Memory B cell (primary cell): ENCODE data around the gene MTSS2.

Experiments used
- ATAC-seq: fragments of 150-1000 bp; cut with Tn5 transposase; 2 replicates; pipeline ENCODE4 v1.10.0; 2021; ENCODE audit warnings: low read depth, mild to moderate bottlenecking, moderate library complexity
- DNase-seq, 2 donors: peaks; one replicate each; pipeline ENCODE4 v3.0.0; 2022; ENCODE audit warnings: low spot score in 2 of 2
- H3K27ac Mint-ChIP-seq: one replicate; pipeline ENCODE4 v1.8.0; 2022; ENCODE audit warnings: mild to moderate bottlenecking, moderate library complexity, mixed read lengths
- H3K27me3 Mint-ChIP-seq: one replicate; pipeline ENCODE4 v1.8.0; 2022; ENCODE audit warnings: mixed read lengths
- H3K36me3 Mint-ChIP-seq: one replicate; pipeline ENCODE4 v1.8.0; 2022; ENCODE audit warnings: mild to moderate bottlenecking, mixed read lengths
- H3K4me1 Mint-ChIP-seq: one replicate; pipeline ENCODE4 v1.8.0; 2022; ENCODE audit warnings: mixed read lengths
- H3K4me3 Mint-ChIP-seq: one replicate; pipeline ENCODE4 v1.8.0; 2022; ENCODE audit warnings: mild to moderate bottlenecking, moderate library complexity, mixed read lengths
- H3K9me3 Mint-ChIP-seq: one replicate; pipeline ENCODE4 v1.8.0; 2022; ENCODE audit warnings: mixed read lengths

MTSS2 gene

DNA sequence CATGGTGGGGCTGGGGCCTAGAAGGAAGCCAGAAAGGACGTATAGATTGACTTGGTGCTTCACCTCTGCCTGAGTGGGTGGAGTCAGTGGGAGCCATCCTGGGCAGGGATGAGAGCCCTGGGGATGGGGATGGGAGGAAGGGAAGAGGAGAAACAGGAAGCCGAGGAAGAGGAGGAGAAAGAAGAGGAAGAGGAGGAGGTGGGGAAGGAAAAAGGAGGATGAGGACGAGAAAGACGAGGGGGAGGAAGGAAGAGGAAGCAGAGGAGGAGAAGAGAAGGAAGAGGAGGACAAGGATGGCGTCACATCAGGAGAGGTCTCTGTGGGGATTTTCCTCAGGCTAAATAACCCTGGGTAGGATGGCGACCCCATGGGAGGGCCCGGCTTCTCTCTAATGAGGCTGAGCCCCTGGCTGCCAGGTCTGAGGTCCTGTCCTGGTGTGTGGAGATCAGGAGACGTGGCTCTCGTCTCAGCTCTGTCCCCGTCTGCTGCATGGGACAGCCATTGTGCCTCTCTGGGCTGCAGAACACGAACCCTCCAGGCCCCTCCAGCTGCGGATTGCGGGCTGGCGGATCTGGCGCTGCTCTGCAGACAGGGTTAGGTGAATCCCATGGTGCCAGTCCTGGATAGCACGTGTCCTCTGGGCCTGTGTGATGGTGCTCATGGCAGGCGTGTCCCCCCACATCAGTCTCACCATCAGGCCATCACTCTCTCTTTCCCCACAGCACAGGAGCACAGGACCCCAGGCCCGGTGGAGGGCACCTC, 35.5 kb upstream of the MTSS2 start:
- peaks cover 34% of the 10 kb centered on the region for H3K36me3 Mint-ChIP-seq
- peaks cover 4% of the 10 kb centered on the region for H3K9me3 Mint-ChIP-seq
- DNase-seq = no peak
- no peak overlapping the region for H3K4me3 Mint-ChIP-seq
- no peaks in the 10 kb centered on the region for H3K27me3 Mint-ChIP-seq
- no peak for ATAC-seq
- H3K27ac Mint-ChIP-seq = no peak overlapping the region
- H3K4me1 Mint-ChIP-seq = no peaks in the 10 kb centered on the region

DNA sequence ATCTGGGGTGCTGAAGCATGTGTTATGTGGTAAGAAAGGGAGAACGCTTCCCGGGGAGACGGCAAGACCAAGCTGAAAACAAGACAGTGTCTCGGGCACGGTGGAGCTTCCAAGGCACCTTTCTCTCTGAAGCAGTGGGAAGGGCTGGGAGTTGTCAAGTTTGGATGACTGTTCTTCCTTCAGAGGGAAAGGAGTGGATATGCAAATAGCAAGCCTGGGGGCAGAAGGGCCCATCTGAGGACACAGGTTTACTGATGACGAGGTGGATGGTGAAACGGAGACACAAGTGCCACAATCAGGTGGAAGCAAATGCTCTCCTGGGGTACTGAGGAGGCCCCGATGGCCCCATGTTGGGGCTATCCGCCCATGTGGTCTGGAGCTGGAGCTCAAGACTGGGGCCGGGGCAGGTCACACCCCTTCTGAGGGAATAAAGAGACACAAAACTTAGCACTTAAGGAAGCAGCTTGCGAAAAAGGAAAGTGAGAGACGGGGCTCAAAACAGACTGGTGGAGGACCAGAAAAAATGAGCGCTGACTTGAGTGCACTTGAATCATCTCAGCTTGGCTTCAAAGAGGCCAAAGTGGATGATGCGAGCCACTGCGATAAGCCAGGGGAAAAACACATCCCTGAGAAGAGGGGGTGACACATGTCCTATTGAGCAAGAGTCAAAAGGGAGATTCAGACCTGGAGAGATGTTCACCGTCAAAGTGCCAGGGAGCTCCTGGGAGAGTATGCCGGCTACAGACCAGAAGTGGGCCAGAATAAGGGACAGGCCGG, 34.8 kb upstream of the MTSS2 start:
- no peak overlapping the region for H3K27ac Mint-ChIP-seq
- no peak overlapping the region for H3K4me3 Mint-ChIP-seq
- no peak for ATAC-seq
- peaks cover 34% of the 10 kb centered on the region for H3K36me3 Mint-ChIP-seq
- H3K27me3 Mint-ChIP-seq = no peaks in the 10 kb centered on the region
- H3K9me3 Mint-ChIP-seq = peaks cover 4% of the 10 kb centered on the region
- no peak for DNase-seq
- H3K4me1 Mint-ChIP-seq = no peaks in the 10 kb centered on the region

DNA sequence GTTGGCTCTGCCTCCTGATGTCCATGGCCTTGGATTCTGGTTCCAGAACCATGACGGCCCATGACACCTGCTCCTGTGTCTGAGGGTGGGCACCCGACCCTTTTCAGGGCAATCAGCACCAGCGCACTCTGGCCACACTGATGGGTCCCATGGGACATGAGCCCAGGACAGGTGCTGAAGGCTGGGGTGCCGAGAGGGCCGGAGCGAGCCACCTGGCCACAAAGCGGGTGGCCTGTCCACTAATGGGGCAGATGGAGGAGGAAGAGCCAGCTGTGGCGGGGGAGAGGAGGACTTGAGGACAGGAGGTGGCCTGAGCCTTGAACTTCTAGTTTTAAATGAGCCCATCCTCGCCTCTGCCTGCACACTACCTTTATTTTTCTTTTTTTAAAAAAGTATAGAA, 31.2 kb upstream of the MTSS2 start:
- no peak overlapping the region for H3K4me3 Mint-ChIP-seq
- no peak for DNase-seq
- H3K27ac Mint-ChIP-seq = no peak overlapping the region
- H3K9me3 Mint-ChIP-seq = peaks cover 4% of the 10 kb centered on the region
- no peaks in the 10 kb centered on the region for H3K27me3 Mint-ChIP-seq
- H3K36me3 Mint-ChIP-seq = peaks cover 26% of the 10 kb centered on the region
- no peaks in the 10 kb centered on the region for H3K4me1 Mint-ChIP-seq
- ATAC-seq = no peak

DNA sequence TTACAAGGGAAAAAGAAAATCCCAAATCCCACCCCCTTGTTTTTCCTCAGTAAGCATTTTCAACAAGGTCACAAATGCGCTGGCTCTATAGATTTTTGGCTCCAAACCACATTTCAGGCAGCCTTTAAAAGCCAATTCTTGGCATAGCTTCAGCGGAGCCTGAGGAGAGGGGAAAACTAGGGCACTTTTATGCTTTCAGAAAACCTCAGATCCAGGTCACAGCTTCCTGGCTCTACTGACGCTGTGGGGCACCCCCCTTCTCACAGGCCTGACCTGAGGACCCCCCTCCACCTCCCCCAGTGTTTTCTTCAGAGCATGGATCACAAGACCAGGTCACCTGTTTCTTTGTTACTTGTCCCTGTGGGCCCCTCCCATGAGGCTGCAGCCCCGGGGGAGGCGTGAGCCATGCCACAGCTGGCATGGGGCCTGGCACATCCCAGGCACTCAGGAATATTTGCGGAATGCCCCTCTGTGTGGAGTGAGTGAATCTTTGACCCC, 30.1 kb upstream of the MTSS2 start:
- DNase-seq (no peak), ATAC-seq (no peak)
- H3K36me3 Mint-ChIP-seq = peaks cover 25% of the 10 kb centered on the region
- H3K27ac Mint-ChIP-seq = no peak overlapping the region
- no peaks in the 10 kb centered on the region for H3K27me3 Mint-ChIP-seq
- no peaks in the 10 kb centered on the region for H3K4me1 Mint-ChIP-seq
- no peak overlapping the region for H3K4me3 Mint-ChIP-seq
- peaks cover under 1% of the 10 kb centered on the region for H3K9me3 Mint-ChIP-seq

DNA sequence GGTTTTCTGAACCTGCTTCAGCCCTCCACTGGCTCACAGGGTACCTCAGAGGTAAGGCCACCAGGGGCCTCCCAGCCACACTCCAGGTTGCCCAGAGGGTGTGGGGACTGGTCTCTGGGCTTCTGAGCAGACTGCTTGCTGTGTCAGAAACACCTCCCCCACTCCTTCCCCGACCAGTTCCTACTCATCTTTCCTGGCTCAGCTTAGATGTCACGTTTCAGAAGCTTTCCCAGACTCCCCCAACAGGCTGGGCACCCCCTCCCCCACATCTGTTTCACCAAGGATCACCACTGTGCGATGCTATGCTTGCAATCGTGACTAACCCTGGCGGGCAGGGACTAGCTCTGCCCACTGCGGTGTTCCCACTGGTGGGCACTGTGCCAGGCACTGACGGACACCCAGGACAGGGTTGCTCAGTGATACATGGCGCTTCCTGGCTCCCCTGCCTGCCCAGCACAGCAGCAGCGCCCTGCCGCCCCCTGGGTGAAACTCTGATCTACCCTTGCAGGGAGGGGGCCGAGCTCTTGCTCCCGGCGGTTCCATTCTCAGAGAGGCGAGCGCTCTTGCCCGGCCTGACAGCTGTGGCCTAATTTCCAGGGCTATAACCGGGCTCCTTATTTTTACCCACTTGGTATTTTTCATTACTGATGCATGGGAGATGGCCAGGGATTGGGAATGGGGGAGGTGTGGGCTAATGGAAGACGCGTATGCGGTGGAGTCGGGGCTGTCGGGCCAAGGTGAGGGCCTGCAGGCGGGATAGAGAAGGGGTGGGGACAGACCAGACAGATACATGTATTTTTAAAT, 29.4 kb upstream of the MTSS2 start:
- Mint-ChIP-seq H3K27ac (no peak overlapping the region), H3K4me3 (no peak overlapping the region)

DNA sequence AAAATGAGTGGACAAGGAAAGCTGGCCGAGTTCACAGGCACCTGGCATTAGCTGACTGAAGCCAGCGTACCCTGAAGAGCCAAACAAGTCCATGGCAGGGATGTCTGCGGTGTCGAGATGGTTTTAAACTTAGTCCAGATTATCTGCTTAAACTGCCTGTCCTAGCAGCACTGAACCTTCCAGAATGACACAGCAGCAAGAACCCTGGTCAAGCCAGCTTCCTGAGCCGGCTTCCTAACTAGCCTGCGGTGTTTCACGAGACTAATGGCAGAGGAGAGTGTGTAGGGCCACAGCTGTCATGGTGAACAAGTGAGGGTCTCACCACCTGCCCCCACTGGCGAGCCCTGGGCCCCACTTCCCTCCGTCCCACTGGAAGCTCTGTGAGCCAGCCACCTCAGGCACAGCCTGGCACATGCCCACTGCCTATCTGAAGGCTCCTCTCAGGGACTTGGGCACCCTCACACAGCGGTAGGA, 28.8 kb upstream of the MTSS2 start:
- peak overlapping the region; percentile 53 for H3K27ac Mint-ChIP-seq

More for the DNA sequence above, 29.4 kb upstream of the MTSS2 start:
- no peaks in the 10 kb centered on the region for H3K9me3 Mint-ChIP-seq
- peaks cover 18% of the 10 kb centered on the region for H3K36me3 Mint-ChIP-seq
- no peaks in the 10 kb centered on the region for H3K27me3 Mint-ChIP-seq
- no peaks in the 10 kb centered on the region for H3K4me1 Mint-ChIP-seq
- no peak for DNase-seq
- ATAC-seq = no peak

DNA sequence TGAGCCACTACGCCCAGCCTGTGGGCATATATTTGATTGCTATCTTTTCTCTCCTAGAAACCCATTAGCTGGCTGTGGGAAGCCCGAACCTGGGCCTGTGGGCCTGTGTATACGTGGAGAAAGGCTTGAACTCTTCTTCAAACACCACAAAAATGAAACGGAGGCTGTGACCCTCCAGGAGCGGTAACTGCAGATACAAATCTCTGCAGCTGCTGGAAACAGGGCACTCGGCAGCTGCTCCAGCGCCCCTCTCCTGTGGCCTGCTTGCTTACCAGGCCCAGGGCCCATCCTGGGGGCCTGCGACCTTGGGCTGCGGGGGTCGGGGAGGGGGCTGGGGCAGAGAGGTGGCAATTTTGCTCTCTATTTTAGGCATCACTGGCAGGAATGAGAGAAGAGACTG, 28.0 kb upstream of the MTSS2 start:
- Mint-ChIP-seq H3K27ac (peak overlapping the region; percentile 53), H3K4me1 (no peaks in the 10 kb centered on the region), H3K9me3 (no peaks in the 10 kb centered on the region), H3K4me3 (no peak overlapping the region), H3K27me3 (no peaks in the 10 kb centered on the region), H3K36me3 (peaks cover 7% of the 10 kb centered on the region)
- DNase-seq (no peak), ATAC-seq (no peak)

More for the DNA sequence above, 28.8 kb upstream of the MTSS2 start:
- Mint-ChIP-seq H3K4me1 (no peaks in the 10 kb centered on the region), H3K9me3 (no peaks in the 10 kb centered on the region), H3K4me3 (no peak overlapping the region), H3K36me3 (peaks cover 12% of the 10 kb centered on the region), H3K27me3 (no peaks in the 10 kb centered on the region)
- DNase-seq (no peak), ATAC-seq (no peak)

DNA sequence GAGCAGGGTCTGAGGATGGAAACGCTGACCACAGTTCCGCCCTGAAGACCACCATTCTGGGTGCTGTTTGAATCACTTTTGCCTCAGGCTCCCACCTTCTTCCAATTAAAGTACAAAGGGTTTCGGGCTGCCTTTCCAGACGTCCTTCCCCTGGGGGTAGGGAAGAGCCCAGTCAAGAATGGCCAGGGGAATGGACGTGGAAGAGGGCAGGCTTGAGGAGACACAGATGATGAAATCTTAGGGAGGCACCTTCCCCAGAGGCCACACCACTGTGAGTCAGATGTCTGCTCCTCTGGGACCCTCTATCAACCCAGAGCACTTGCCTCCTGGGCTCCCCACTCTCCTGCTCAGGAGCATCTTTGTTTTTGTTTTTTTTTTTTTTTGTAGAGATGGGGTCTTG, 27.5 kb upstream of the MTSS2 start:
- peaks cover 7% of the 10 kb centered on the region for H3K36me3 Mint-ChIP-seq
- H3K27ac Mint-ChIP-seq = no peak overlapping the region
- H3K9me3 Mint-ChIP-seq = no peaks in the 10 kb centered on the region
- no peaks in the 10 kb centered on the region for H3K27me3 Mint-ChIP-seq
- no peak for ATAC-seq
- no peak for DNase-seq
- H3K4me1 Mint-ChIP-seq = no peaks in the 10 kb centered on the region
- no peak overlapping the region for H3K4me3 Mint-ChIP-seq

DNA sequence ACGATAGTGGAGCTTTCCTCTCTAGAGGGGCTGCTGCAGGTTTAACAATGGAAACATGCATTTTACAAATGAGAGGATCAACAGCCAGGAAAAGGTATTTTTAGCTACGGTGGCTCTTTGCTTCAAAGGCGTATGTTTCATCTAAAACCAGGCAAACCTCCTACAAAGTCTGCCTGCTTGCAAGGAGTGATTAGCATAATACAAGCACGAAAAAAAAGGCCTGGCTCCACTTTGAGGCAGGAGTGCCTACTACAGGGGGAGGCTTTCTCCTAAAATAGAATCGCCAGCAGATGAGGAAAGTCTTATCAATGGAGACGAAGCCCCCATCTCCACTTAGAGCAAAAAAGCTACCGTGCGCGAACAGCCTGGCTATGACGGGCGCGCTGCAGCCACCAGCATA, 27.1 kb upstream of the MTSS2 start:
- H3K36me3 Mint-ChIP-seq = peaks cover 10% of the 10 kb centered on the region
- H3K4me3 Mint-ChIP-seq = no peak overlapping the region
- no peaks in the 10 kb centered on the region for H3K9me3 Mint-ChIP-seq
- DNase-seq = no peak
- no peak for ATAC-seq
- no peak overlapping the region for H3K27ac Mint-ChIP-seq
- no peaks in the 10 kb centered on the region for H3K27me3 Mint-ChIP-seq
- no peaks in the 10 kb centered on the region for H3K4me1 Mint-ChIP-seq

DNA sequence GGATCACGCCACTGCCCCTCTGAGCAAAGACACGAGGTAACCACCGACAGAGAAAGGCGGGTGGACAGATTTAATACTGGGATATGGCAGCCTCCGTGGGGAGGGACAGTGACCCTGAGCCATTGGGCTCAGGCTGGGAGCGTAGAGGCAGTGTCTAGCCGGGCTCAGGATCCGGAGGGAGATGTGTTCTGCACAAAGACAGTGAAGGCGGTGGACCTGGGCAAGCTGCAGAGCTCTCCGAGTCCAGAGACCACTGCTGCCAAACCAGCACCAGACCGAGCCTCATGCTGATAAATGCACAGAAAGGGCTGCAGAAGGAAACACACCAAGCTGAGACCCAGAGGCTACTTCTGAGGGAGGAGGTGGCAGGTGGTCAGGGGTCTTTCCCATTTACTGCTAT, 26.5 kb upstream of the MTSS2 start:
- H3K36me3 Mint-ChIP-seq = peaks cover 10% of the 10 kb centered on the region
- no peak for ATAC-seq
- H3K27ac Mint-ChIP-seq = no peak overlapping the region
- no peaks in the 10 kb centered on the region for H3K27me3 Mint-ChIP-seq
- no peaks in the 10 kb centered on the region for H3K9me3 Mint-ChIP-seq
- no peaks in the 10 kb centered on the region for H3K4me1 Mint-ChIP-seq
- no peak for DNase-seq
- no peak overlapping the region for H3K4me3 Mint-ChIP-seq

DNA sequence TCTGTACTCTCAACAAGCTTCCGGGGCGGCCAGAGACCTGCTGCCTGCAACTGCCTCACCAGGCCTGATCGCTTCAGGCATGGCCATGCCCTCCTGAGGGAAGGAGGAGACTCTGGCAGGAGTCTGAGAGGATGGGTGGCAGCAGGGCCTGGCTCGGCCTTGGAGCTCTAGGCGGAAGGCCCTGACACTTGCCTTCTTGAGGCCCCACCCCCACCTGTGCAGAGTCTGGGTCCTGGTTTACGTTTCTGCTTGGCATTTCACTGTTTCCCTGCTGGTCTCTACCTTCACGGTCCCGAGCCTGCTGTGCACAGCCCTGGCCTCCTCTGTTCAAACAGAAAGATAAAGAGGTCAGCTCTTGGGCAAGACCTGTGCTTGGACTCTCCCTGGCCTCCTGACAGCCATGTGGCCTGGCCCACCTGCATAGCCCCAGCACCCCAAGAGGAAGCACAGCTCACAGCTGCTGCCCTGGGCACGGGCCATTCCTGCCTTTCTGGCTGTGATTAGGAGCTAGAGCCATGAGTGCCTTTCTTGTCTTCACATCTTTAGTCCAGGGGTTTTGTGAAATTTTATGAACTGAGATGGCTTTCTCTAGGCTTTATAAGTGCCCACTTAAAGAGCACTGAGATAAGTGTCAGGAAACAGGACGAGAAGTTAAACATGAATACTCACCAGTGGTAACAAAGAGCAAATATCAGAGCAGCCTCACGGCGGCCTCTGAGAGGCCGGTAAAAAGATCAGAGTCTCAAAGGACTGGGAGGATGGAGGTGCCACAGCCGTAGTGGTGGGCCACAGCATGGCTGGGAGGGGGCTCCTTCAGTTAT, 25.6 kb upstream of the MTSS2 start:
- Mint-ChIP-seq H3K27ac (peak overlapping the region; percentile 15), H3K4me3 (no peak overlapping the region), H3K4me1 (no peaks in the 10 kb centered on the region), H3K36me3 (peaks cover 10% of the 10 kb centered on the region), H3K9me3 (no peaks in the 10 kb centered on the region), H3K27me3 (no peaks in the 10 kb centered on the region)
- ATAC-seq = no peak
- DNase-seq = no peak

DNA sequence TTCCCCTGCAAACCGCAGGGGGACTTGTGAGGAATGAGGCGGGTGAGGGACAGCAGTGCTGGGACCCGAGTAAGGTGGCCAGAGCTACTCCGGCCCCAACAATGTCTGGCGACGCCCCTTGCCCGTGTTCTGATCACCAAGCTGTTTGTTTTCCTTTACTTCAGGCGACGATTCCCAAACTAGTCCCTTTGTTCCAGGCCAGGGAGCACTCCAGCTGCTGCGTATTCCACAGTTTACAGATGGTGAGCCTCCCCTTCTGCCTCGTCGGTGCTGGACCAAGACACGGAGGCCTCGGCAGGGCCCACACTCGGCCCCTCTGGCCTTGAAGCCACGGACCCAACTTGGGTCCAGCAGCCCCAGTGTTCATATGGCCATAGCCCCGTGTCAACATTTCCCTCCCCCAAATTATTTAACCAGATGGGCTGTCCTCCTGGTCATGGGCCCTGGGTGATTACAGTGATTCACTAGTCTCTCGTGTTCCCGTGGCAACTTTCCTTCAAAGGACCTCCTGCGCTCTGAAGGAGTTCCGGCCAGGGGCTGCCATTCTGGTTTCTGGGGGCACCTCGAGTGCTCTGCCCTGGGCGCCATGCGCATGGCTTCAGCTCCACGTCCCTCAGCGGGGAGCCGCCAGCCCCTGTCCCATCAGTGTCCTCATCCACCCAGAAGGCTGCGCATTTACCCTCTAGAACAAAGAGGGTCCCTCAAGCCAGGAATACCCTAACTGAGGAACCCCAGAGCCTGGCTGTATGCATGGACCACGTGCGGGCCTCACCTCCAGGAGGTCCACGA, 24.8 kb upstream of the MTSS2 start:
- H3K9me3 Mint-ChIP-seq = no peaks in the 10 kb centered on the region
- no peaks in the 10 kb centered on the region for H3K4me1 Mint-ChIP-seq
- DNase-seq (no peak), ATAC-seq (no peak)
- H3K27me3 Mint-ChIP-seq = no peaks in the 10 kb centered on the region
- H3K4me3 Mint-ChIP-seq = no peak overlapping the region
- peaks cover 10% of the 10 kb centered on the region for H3K36me3 Mint-ChIP-seq
- no peak overlapping the region for H3K27ac Mint-ChIP-seq

DNA sequence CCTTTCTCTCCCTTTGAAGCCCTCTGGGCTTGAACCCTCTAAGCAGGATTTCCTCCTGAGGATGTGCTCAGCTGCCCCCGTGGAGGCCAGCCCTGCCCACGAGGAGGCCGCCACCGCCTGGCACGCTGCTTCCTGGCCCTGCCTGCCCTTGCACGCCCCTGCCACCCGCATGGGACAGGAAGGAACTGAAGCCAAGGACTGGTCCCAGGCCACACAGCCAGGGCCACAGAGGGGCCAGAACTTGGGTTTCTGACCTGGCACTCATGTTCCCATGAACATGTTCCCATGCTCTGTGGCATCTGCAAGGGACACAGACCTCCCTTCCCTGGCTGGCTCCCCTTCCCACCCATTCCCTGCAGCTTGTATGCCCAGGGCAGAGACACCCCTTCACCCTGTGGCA, 24.1 kb upstream of the MTSS2 start:
- Mint-ChIP-seq H3K4me1 (no peaks in the 10 kb centered on the region), H3K36me3 (peaks cover 10% of the 10 kb centered on the region), H3K27ac (no peak overlapping the region), H3K27me3 (no peaks in the 10 kb centered on the region), H3K4me3 (no peak overlapping the region), H3K9me3 (no peaks in the 10 kb centered on the region)
- no peak for DNase-seq
- ATAC-seq = no peak
